ENCODE measurements around the gene TET3. TPM values are rescaled to one million over a fixed set of nuclear protein-coding genes. Genes with fewer than 3 reads are reported as not detected.

The TET3 gene
- total RNA-seq, 1 donor from 2014 or later: 21.5 TPM

- Histone ChIP-seq H3K27me3 (ENCODE audit: low read depth) (no peaks in the 10 kb centered on the region), H3K4me3 (no peak overlapping the region), H3K27ac (no peak overlapping the region), H3K36me3 (peaks cover 3% of the 10 kb centered on the region), H3K4me1 (peaks cover 54% of the 10 kb centered on the region), H3K9me3 (no peaks in the 10 kb centered on the region)
- intact Hi-C loops (cut with DNase I): no loop called here
- DNase-seq (no peak), ATAC-seq (no peak)
- no peak for TF ChIP-seq CTCF (IDR thresholded peaks at IDR 0.05)
Observed at GRCh38 chr2:74007711-74008110, 23.0 kb downstream of the TET3 start.

DNA sequence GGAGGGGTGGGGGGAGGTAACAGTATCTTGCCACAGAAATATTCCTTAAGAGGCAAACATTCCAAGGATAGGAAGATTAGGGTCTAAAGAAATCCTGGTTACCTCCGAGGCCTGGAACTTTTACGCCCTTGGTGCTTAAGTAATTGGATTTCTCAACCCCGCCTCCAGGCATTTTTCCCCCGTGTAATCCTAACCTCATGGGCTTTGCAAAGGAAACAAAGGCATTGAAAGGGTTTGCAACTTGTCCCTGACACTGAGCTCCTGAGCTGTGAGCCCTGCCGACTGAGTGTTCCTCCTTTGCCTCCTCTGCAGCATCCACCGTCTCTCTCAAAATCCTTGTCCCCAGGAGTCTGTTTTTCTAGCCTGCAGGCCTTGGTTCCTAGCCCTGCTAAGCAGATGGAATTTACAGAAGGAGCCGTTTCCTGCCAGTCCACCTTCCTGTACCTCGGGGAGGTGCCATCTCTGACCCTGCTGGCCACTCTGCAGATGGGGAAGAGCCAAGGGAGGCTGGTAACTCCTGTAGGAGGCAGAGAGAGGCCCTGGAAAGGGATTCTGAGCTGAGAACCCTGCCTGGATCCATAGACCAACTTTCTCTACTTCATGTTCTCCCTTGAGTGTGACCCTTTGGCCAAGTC lies 24.2 kb downstream of the TET3 start:
- no peak for DNase-seq
- ATAC-seq: no peak
- intact Hi-C loops (cut with DNase I): no loop called here
- Histone ChIP-seq H3K9me3 (no peaks in the 10 kb centered on the region), H3K36me3 (peaks cover 3% of the 10 kb centered on the region), H3K27me3 (ENCODE audit: low read depth) (no peaks in the 10 kb centered on the region), H3K4me3 (no peak overlapping the region), H3K27ac (no peak overlapping the region), H3K4me1 (peaks cover 46% of the 10 kb centered on the region)
- no peak for TF ChIP-seq CTCF (IDR thresholded peaks at IDR 0.05)

DNA sequence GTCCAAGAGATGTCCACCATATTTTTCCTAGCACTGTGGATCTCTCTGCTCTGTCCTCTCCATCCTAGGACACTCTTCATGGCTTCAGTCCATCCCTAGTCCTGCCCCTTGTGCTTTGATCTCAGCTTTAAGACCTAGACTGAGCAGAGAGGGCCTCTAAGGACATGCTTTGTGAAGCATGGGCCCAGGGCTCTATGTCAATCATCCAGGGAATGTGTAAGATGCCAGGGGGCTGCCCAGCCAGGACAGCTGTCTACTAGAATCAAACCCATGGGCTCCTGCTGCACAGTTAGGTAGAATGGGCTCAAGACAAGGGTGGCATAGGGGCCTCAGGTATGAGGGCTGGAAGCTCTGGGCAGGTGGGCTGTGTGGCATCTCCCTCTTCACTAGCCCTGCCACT lies 24.9 kb downstream of the TET3 start:
- ATAC-seq (no peak), DNase-seq (no peak)
- no peak overlapping the region for H3K27ac ChIP-seq
- intact Hi-C loops (cut with DNase I): no loop called here
- peaks cover 42% of the 10 kb centered on the region for H3K4me1 ChIP-seq
- no peak for TF ChIP-seq CTCF (IDR thresholded peaks at IDR 0.05)
- peaks cover 3% of the 10 kb centered on the region for H3K36me3 ChIP-seq
- no peaks in the 10 kb centered on the region for H3K27me3 ChIP-seq (ENCODE audit: low read depth)
- no peak overlapping the region for H3K4me3 ChIP-seq
- no peaks in the 10 kb centered on the region for H3K9me3 ChIP-seq

DNA sequence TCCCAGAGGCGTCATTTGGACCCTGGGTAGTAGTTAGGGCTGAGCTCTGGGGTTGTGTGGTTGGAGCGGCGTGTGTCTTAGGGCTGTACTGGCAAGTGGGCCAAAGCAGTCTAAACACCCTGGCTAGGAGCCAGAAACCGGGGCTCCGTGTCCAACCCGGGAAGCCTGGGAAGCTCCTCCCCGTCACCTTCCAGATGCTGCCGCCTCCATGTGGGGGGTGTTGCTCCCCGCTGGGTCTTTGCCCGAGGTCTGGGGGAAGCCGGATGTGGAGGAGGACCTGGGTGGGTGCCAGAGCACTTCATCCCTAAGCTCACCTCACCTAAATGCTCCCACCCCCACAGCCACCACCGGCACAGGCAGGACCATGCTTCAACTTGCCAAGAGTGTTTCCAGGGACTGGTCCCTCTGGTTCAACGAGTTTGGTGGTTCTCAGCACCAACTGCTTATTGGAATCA lies 25.4 kb downstream of the TET3 start:
- Histone ChIP-seq H3K4me1 (peaks cover 42% of the 10 kb centered on the region), H3K9me3 (no peaks in the 10 kb centered on the region), H3K27me3 (ENCODE audit: low read depth) (no peaks in the 10 kb centered on the region), H3K4me3 (no peak overlapping the region), H3K36me3 (peaks cover 3% of the 10 kb centered on the region), H3K27ac (no peak overlapping the region)
- no peak for TF ChIP-seq CTCF (IDR thresholded peaks at IDR 0.05)
- DNase-seq (peak; percentile 80), ATAC-seq (peak; percentile 77 to 84)
- intact Hi-C loops (cut with DNase I): no loop called here

GRCh38 chr2:74011246-74011645 lies 26.5 kb downstream of the TET3 start:
- Histone ChIP-seq H3K27me3 (ENCODE audit: low read depth) (no peaks in the 10 kb centered on the region), H3K4me1 (peaks cover 37% of the 10 kb centered on the region), H3K9me3 (no peaks in the 10 kb centered on the region), H3K36me3 (peaks cover 3% of the 10 kb centered on the region), H3K4me3 (no peak overlapping the region), H3K27ac (no peak overlapping the region)
- intact Hi-C loops (cut with DNase I): no loop called here
- DNase-seq: no peak
- no peak for ATAC-seq
- TF ChIP-seq CTCF (IDR thresholded peaks at IDR 0.05): no peak
